ENCODE results near the gene OR4C16.

The OR4C16 gene

DNA sequence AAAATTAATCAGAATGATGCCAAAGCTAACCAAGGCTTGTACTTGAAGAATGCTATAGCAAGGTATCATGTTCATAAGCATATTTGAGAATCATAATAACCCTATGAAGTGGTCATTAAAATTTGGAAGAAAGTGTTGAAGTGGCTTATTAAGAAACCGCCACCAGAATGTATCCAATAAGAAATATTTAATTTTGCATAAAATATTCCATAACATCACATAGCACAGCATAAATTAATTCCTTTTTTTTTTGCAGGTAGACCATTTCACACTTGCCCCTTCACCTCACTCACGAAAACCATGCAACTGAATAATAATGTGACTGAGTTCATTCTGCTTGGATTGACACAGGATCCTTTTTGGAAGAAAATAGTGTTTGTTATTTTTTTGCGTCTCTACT, at the start of gene OR4C16:
OR4C16 (plus strand) TSS at position 301 of the 400 bp plus-strand sequence; CDS start at position 301, 0 bp downstream.
- no peak for DNase-seq

- DNase-seq = no peak
These were observed 17.8 kb upstream of the OR4C16 start, which contains the start of gene OR4C15 for GRCh38 chr11:55554169-55554568. TSS of gene OR4C15 (plus strand) at chr11:55554469. CDS start at chr11:55554469, 0 bp downstream.

GRCh38 chr11:55572548-55572947, 620 bp downstream of the OR4C16 start:
- DNase-seq = no peak

DNA sequence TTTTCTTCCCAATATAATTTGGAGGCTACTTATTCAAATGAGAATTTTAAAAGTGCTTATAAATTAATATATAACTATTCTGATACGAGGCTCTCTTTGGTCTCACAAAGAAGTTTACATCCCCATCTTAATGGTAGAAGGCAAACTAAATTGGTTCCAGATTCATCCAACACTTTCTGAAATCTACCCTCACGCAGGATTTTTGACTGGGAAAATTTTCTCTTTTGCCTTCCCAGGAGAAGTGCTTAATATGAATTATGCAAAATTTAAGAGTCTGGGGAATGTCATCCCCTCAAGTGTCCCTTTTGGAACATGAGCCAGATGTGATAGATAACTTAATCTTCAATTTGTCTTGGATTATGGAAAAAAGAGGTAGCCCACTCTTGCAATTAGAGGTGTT, 35.6 kb downstream of the OR4C16 start, which contains the start of gene OR4C11:
OR4C11 (minus strand) TSS at position 101 of the 400 bp plus-strand sequence. CDS start 3,272 bp downstream, outside the sequence.
- DNase-seq = no peak

Data from hematopoietic multipotent progenitor cell treated with erythropoietin and hydrocortisone succinate and interleukin-3 and kit ligand, for 4 days (in vitro differentiated cells).